Activated CD4-positive, alpha-beta T cell treated with anti-CD3 and anti-CD28 coated beads, Interleukin-2, amount 10 ng/mL, durations not matched to agents 7 days and 5 days (primary cell): ENCODE measurements around the gene GAREM1. TPM values are rescaled to one million over a fixed set of nuclear protein-coding genes. Genes with fewer than 3 reads are reported as not detected.

Experiments used
- CTCF ChIA-PET: fragments of 350-600 bp; sonication (Branson Sonifier 250); formaldehyde crosslinking; loops from one replicate; lab custom pipeline; 2021; ENCODE audit warnings: antibody characterized with exemption; lab: Charles Lee
- POLR2A ChIA-PET: fragments of 350-600 bp; sonication (Branson Sonifier 250); formaldehyde crosslinking; loops from one replicate; lab custom pipeline; 2021; ENCODE audit warnings: antibody characterized with exemption; lab: Charles Lee
- DNase-seq: peaks from one replicate; pipeline ENCODE4 v3.0.0-alpha.2; 2020
- H3K27ac Mint-ChIP-seq: one replicate; pipeline ENCODE4 v1.8.0; 2021; ENCODE audit warnings: mild to moderate bottlenecking, moderate library complexity, mixed read lengths
- H3K27me3 Mint-ChIP-seq: one replicate; pipeline ENCODE4 v1.8.0; 2021; ENCODE audit warnings: mixed read lengths
- H3K36me3 Mint-ChIP-seq: one replicate; pipeline ENCODE4 v1.8.0; 2021; ENCODE audit warnings: low read depth, mixed read lengths
- H3K4me1 Mint-ChIP-seq: one replicate; pipeline ENCODE4 v1.8.0; 2021; ENCODE audit warnings: mixed read lengths
- H3K4me3 Mint-ChIP-seq: one replicate; pipeline ENCODE4 v1.8.0; 2021; ENCODE audit warnings: mild to moderate bottlenecking, moderate library complexity, mixed read lengths
- H3K9me3 Mint-ChIP-seq: one replicate; pipeline ENCODE4 v1.8.0; 2021; ENCODE audit warnings: mixed read lengths
- total RNA-seq, 2 experiments: library from RNA; stranded (reverse); gene quantifications; one replicate each; pipeline ENCODE4 v1.2.3, GENCODE V29; 2021

GAREM1 gene
- total RNA-seq, 2 experiments from 2014 or later, result not detected

GRCh38 chr18:32393407-32393806 is 77.3 kb downstream of the GAREM1 start:
- no peaks in the 10 kb centered on the region for H3K4me1 Mint-ChIP-seq
- H3K4me3 Mint-ChIP-seq, result no peak overlapping the region
- H3K36me3 Mint-ChIP-seq, result no peaks in the 10 kb centered on the region
- H3K9me3 Mint-ChIP-seq, result peaks cover 2% of the 10 kb centered on the region
- peaks cover 10% of the 10 kb centered on the region for H3K27me3 Mint-ChIP-seq
- CTCF ChIA-PET, result no interaction called here
- POLR2A ChIA-PET, result no interaction called here
- no peak overlapping the region for H3K27ac Mint-ChIP-seq
- DNase-seq, result no peak

DNA sequence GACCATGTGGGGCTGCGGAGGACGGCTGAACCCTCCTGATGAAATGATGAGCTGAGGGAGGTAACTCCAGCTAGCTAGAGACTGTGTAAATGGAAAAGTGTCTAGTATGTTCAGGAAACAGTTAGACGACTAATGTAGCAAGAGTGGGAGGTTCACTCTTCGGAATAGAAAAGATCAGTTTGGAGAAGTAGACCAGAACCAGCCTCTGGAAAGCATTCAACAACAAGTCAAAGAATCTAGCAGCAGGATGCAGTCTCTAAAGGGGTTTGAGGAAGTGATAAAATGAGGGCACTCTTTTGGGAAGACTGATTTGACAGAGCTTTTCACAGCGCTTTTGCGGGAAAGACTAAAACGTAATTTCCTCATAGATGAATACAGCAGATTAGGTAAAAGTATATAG is 79.6 kb downstream of the GAREM1 start:
- Mint-ChIP-seq H3K27me3 (peaks cover 11% of the 10 kb centered on the region), H3K9me3 (peaks cover 2% of the 10 kb centered on the region), H3K4me3 (no peak overlapping the region), H3K27ac (no peak overlapping the region), H3K36me3 (no peaks in the 10 kb centered on the region), H3K4me1 (no peaks in the 10 kb centered on the region)
- DNase-seq, result no peak
- ChIA-PET CTCF (interaction anchor here (1.0 kb wide), 1 partner anchor 30 kb away, joined by 3 read pairs; no protein-coding TSS in a partner anchor), POLR2A (no interaction called here)

DNA sequence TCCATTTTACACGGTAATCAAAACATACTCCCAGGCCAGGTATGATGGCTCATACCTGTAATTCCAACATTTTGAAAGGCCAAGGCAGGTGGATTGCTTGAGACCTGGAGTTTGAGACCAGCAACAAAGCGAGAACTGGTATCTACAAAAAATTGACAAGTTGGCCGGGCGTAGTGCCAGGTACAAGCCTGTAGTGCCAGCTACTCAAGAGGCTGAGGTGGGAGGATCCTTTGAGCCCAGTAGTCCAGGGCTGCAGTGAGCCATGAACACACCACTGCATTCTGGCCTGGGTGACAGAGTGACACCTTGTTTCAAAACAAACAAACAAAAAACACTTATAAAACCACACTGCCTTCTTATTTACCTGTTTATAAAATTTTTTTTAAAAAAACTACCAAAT is 80.8 kb downstream of the GAREM1 start:
- DNase-seq, result no peak
- Mint-ChIP-seq H3K27ac (no peak overlapping the region), H3K9me3 (no peaks in the 10 kb centered on the region), H3K36me3 (no peaks in the 10 kb centered on the region), H3K27me3 (peaks cover 16% of the 10 kb centered on the region), H3K4me1 (no peaks in the 10 kb centered on the region), H3K4me3 (no peak overlapping the region)
- ChIA-PET CTCF (interaction anchor here (1.0 kb wide), 1 partner anchor 31 kb away, joined by 3 read pairs; no protein-coding TSS in a partner anchor), POLR2A (no interaction called here)

- H3K9me3 Mint-ChIP-seq, result no peaks in the 10 kb centered on the region
- H3K27me3 Mint-ChIP-seq, result peaks cover 16% of the 10 kb centered on the region
- H3K4me1 Mint-ChIP-seq, result no peaks in the 10 kb centered on the region
- H3K36me3 Mint-ChIP-seq, result no peaks in the 10 kb centered on the region
- CTCF ChIA-PET, result no interaction called here
- H3K27ac Mint-ChIP-seq, result no peak overlapping the region
- DNase-seq, result no peak
- H3K4me3 Mint-ChIP-seq, result no peak overlapping the region
- POLR2A ChIA-PET, result no interaction called here
These were observed 81.5 kb downstream of the GAREM1 start for GRCh38 chr18:32389191-32389590.

GRCh38 chr18:32386471-32386870 is 84.2 kb downstream of the GAREM1 start:
- H3K27me3 Mint-ChIP-seq, result peaks cover 19% of the 10 kb centered on the region
- ChIA-PET POLR2A (no interaction called here), CTCF (no interaction called here)
- H3K9me3 Mint-ChIP-seq, result no peaks in the 10 kb centered on the region
- H3K36me3 Mint-ChIP-seq, result no peaks in the 10 kb centered on the region
- no peaks in the 10 kb centered on the region for H3K4me1 Mint-ChIP-seq
- H3K4me3 Mint-ChIP-seq, result no peak overlapping the region
- H3K27ac Mint-ChIP-seq, result no peak overlapping the region
- no peak for DNase-seq

DNA sequence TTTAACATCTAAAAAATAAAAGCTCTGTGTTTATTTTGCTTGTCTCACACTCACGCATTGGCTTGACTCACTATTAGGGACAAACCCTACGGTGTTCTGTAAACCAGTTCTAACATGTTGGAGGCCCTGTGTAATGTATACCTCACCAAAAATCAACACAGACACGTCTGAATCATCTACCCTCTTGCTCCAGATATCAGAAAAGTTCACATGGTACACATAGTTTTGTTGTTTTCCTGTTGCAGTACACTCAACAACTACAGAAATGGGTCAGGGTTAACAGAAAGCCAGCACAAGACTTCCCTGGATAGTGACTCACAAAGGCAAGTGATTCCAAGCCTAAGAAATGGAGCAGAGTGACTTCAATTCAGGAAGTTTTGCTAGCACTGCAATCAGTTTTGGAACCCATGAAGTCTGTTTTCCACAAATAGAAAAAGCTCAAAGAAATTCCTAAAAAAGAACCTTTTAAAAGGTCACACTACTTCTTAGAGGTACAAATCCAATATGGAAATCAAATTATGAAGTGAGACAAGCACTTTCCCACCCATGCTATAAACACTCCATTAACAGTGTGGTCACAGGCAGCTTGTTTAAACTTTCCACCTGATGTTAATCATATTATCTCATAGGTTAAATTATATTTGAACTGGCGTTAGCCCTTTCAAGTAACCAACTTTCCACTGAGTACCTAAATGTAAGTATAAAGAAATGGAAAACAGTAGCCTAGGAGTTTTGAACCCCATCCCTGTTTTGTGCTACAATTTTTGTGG is 87.4 kb downstream of the GAREM1 start:
- Mint-ChIP-seq H3K27ac (no peak overlapping the region), H3K27me3 (peaks cover 11% of the 10 kb centered on the region), H3K9me3 (no peaks in the 10 kb centered on the region), H3K4me3 (no peak overlapping the region), H3K4me1 (no peaks in the 10 kb centered on the region), H3K36me3 (no peaks in the 10 kb centered on the region)
- CTCF ChIA-PET, result no interaction called here
- DNase-seq, result no peak
- POLR2A ChIA-PET, result no interaction called here

DNA sequence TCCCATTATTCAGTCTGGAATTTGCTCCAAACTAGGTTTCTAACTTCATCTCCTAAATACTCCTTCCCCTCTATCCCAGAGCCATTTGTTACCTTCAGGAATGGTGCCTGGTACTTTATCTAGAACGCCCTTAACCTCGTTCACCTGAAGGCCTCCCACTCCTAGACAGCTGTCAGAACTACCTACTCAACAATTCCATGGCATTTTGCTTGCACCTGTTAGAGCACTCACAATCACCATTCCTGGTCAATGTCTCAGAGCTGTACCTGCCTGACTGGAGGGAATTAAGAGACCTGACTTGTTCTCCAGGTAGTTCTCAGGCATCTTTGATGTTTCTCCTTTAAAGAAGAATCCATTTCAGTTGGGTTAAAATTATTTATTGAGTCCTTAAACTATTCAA is 88.9 kb downstream of the GAREM1 start:
- no peak overlapping the region for H3K4me3 Mint-ChIP-seq
- DNase-seq, result no peak
- POLR2A ChIA-PET, result no interaction called here
- CTCF ChIA-PET, result no interaction called here
- H3K9me3 Mint-ChIP-seq, result no peaks in the 10 kb centered on the region
- H3K4me1 Mint-ChIP-seq, result no peaks in the 10 kb centered on the region
- no peak overlapping the region for H3K27ac Mint-ChIP-seq
- H3K36me3 Mint-ChIP-seq, result no peaks in the 10 kb centered on the region
- H3K27me3 Mint-ChIP-seq, result peaks cover 11% of the 10 kb centered on the region

DNA sequence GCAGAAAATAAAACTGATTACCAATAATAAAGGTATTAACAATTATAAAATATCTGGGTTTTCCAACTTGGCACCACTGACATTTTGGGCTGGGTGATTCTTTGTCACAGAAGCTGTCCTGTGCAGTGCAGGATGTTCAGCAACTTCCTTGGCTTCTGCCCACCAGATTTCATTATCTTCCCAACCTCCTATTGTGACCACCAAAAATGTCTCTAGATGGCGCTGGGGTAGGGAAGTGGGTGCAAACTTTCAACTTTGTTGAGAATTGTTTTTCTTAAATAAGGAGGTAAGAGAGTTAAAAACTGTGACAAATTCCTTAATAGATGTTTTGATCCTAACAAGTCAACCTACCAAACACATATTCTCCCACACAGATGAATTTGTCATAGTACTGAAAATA is 90.1 kb downstream of the GAREM1 start:
- DNase-seq, result no peak
- H3K4me1 Mint-ChIP-seq, result no peaks in the 10 kb centered on the region
- no peaks in the 10 kb centered on the region for H3K9me3 Mint-ChIP-seq
- CTCF ChIA-PET, result no interaction called here
- peaks cover 8% of the 10 kb centered on the region for H3K27me3 Mint-ChIP-seq
- POLR2A ChIA-PET, result no interaction called here
- H3K36me3 Mint-ChIP-seq, result no peaks in the 10 kb centered on the region
- no peak overlapping the region for H3K27ac Mint-ChIP-seq
- no peak overlapping the region for H3K4me3 Mint-ChIP-seq

DNA sequence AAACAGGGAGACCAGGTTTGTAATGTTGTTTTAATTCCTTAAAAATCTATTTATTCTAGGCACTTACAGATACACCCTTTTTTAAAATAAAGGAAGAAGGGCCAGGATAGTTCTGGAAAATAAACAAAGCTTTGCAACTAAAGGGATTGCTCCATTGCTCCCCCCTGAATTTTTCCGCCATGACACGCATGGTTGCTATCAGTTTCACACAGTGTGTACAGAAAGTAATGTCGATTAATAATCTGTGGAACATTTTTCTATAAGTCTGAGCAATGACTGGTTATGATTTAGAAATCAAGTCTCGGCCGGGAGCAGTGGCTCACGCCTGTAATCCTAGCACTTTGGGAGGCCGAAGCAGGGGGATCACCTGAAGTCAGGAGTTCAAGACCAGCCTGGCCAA is 90.8 kb downstream of the GAREM1 start:
- H3K4me3 Mint-ChIP-seq, result no peak overlapping the region
- no peak for DNase-seq
- ChIA-PET POLR2A (no interaction called here), CTCF (no interaction called here)
- H3K27ac Mint-ChIP-seq, result no peak overlapping the region
- peaks cover 5% of the 10 kb centered on the region for H3K27me3 Mint-ChIP-seq
- no peaks in the 10 kb centered on the region for H3K36me3 Mint-ChIP-seq
- H3K9me3 Mint-ChIP-seq, result no peaks in the 10 kb centered on the region
- H3K4me1 Mint-ChIP-seq, result no peaks in the 10 kb centered on the region

- CTCF ChIA-PET, result interaction anchor here (0.6 kb wide), 1 partner anchor 118 kb away, joined by 3 read pairs; no protein-coding TSS in a partner anchor
- POLR2A ChIA-PET, result no interaction called here
- Mint-ChIP-seq H3K27ac (no peak overlapping the region), H3K4me3 (no peak overlapping the region), H3K9me3 (no peaks in the 10 kb centered on the region), H3K4me1 (no peaks in the 10 kb centered on the region), H3K36me3 (no peaks in the 10 kb centered on the region), H3K27me3 (peaks cover 5% of the 10 kb centered on the region)
- DNase-seq, result no peak
These were observed 92.0 kb downstream of the GAREM1 start for GRCh38 chr18:32378705-32379104.

- no peak for DNase-seq
- H3K27me3 Mint-ChIP-seq, result peaks cover 1% of the 10 kb centered on the region
- POLR2A ChIA-PET, result no interaction called here
- H3K27ac Mint-ChIP-seq, result no peak overlapping the region
- no peaks in the 10 kb centered on the region for H3K9me3 Mint-ChIP-seq
- H3K4me1 Mint-ChIP-seq, result no peaks in the 10 kb centered on the region
- no peak overlapping the region for H3K4me3 Mint-ChIP-seq
- no peaks in the 10 kb centered on the region for H3K36me3 Mint-ChIP-seq
- CTCF ChIA-PET, result no interaction called here
These were observed 96.7 kb downstream of the GAREM1 start for GRCh38 chr18:32373995-32374394.

GRCh38 chr18:32373505-32373904 is 97.2 kb downstream of the GAREM1 start:
- Mint-ChIP-seq H3K4me3 (no peak overlapping the region), H3K4me1 (no peaks in the 10 kb centered on the region), H3K27ac (no peak overlapping the region), H3K27me3 (peaks cover 1% of the 10 kb centered on the region), H3K9me3 (no peaks in the 10 kb centered on the region), H3K36me3 (no peaks in the 10 kb centered on the region)
- no peak for DNase-seq
- ChIA-PET POLR2A (no interaction called here), CTCF (no interaction called here)

DNA sequence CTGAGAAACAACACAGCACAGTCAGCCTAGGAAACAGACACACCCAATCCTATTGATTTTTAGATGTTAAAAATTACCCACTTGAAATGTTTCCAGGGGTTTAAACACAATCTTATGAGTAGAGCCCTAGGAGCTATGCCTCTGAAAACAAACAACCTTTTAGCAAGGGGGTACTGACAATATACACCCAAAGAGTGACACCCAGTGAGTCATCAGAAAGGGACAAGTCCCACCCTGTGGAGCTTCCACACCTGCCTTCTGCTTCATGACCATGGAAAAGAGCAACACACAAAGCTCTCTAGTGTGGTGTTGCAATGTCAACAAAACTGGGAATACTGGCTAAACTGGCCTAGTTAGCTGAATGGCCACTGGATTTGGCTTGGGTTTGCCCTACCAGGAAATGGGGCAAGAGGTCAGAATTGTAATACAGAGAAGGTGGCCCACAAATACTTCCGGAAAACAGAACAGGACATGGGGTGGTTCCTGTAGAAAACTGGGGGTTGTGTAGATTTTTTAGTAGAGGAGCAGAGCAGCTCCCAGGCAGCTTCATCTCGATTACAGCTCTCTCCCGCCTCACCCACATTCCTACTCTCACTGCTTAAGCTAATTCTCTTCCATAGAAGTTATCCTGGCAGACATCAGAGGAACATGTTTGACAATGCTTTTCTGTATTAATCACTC is 98.2 kb downstream of the GAREM1 start:
- ChIA-PET CTCF (no interaction called here), POLR2A (no interaction called here)
- Mint-ChIP-seq H3K4me1 (no peaks in the 10 kb centered on the region), H3K27ac (no peak overlapping the region), H3K27me3 (peaks cover 4% of the 10 kb centered on the region), H3K9me3 (no peaks in the 10 kb centered on the region), H3K4me3 (no peak overlapping the region), H3K36me3 (no peaks in the 10 kb centered on the region)
- DNase-seq, result no peak
